Spleen (tissue), 7 donors: ENCODE measurements around the gene FAM171A2.
"Not testable (repeated sequence)": the region's sequence is repeated elsewhere in the genome, so short reads cannot be mapped to it uniquely, and the experiment has no call there.

Experiments
- POLR2A ChIP-seq, 3 donors: fragments of 450-650 bp; IDR thresholded peaks; one replicate each; pipeline ENCODE4 v1.5.1; 2017; ENCODE audit warnings: antibody characterized with exemption in 3 of 3, mild to moderate bottlenecking in 1 of 3
- TF ChIP-seq, protein P1 (sequence below), 11 experiments: fragments of 200-600 bp in 7 of 11; fragments of 450-650 bp in 4 of 11; sonication (generic) in 4 of 11; IDR thresholded peaks in 8 of 11; conservative IDR thresholded peaks in 3 of 11; 1 replicate in 7 of 11; 2 replicates in 4 of 11; pipeline versions ENCODE4 v1.4.0 to v1.8.0; 2016 to 2021; ENCODE audit warnings: antibody characterized with exemption in 11 of 11, inconsistent platforms in 4 of 11, mild to moderate bottlenecking in 1 of 11
- donor health status: DM: no; HTN: no; CAD: no; lungs with moderate emphysema.
- donor health status: DM: no; HTN: no; CAD: no.
- donor health status: DM: no; HTN: no; CAD: no.

DNA sequence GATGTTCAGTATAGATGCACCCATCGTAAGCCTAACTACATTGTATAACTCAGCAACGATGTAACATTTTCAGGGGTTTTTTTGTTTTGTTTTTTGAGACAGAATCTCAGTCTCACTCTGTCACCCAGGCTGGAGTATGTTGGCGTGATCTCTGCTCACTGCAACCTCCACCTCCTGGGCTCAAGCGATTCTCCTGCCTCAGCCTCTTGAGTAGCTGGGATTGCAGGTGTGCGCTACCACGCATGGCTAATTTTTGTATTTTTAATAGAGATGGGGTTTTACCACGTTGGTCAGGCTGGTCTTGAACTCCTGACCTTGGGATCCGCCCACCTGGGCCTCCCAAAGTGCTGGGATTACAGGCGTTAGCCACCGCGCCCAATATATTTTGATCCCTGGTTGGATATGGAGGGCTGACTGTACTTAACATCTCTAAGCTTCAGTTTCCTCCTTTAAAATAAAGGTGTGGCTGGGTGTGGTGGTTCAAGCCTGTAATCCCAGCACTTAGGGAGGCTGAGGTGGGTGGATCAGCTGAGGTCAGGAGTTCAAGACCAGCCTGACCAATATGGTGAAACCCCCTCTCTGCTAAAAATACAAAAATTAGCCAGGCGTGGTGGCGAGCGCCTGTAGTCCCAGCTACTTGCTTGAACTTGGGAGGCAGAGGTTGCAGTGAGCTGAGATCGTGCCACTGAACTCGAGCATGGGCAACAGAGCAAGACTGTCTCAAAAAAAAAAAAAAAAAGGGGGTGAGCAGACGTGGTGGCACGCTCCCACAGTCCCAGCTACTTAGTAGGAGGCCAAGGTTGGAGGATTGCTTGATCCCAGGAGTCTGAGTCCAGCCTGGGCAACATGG, 16.2 kb downstream of the FAM171A2 start:
- TF ChIP-seq POLR2A (IDR thresholded peaks at IDR 0.05) = not testable (repeated sequence)
- TF ChIP-seq, protein P1, sequence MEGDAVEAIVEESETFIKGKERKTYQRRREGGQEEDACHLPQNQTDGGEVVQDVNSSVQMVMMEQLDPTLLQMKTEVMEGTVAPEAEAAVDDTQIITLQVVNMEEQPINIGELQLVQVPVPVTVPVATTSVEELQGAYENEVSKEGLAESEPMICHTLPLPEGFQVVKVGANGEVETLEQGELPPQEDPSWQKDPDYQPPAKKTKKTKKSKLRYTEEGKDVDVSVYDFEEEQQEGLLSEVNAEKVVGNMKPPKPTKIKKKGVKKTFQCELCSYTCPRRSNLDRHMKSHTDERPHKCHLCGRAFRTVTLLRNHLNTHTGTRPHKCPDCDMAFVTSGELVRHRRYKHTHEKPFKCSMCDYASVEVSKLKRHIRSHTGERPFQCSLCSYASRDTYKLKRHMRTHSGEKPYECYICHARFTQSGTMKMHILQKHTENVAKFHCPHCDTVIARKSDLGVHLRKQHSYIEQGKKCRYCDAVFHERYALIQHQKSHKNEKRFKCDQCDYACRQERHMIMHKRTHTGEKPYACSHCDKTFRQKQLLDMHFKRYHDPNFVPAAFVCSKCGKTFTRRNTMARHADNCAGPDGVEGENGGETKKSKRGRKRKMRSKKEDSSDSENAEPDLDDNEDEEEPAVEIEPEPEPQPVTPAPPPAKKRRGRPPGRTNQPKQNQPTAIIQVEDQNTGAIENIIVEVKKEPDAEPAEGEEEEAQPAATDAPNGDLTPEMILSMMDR (IDR thresholded peaks at IDR 0.05 in 8 of 11, conservative IDR thresholded peaks at IDR 0.05 in 3 of 11) = peak in 1 of 11 experiments; percentile 11
